Measurements from ENCODE around the gene RCOR2.
"Not testable (repeated sequence)": the region's sequence is repeated elsewhere in the genome, so short reads cannot be mapped to it uniquely, and the experiment has no call there.

DNA sequence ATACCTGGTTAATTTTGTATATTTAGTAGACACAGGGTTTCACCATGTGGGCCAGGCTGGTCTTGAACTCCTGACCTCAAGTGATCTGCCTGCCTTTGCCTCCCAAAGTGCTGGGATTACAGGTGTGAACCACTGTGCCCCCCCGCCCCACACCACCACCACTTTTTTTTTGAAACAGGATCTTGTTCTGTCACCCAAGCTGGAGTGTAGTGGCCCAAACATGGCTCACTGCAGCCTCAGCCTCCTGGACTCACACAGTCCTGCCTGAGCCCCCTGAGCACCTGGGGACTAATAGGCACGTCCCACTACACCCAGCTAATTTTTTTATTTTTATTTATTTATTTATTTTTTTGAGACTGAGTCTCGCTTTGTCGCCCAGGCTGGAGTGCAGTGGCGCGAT, 53.3 kb downstream of the RCOR2 start:
- TF ChIP-seq, protein P1, sequence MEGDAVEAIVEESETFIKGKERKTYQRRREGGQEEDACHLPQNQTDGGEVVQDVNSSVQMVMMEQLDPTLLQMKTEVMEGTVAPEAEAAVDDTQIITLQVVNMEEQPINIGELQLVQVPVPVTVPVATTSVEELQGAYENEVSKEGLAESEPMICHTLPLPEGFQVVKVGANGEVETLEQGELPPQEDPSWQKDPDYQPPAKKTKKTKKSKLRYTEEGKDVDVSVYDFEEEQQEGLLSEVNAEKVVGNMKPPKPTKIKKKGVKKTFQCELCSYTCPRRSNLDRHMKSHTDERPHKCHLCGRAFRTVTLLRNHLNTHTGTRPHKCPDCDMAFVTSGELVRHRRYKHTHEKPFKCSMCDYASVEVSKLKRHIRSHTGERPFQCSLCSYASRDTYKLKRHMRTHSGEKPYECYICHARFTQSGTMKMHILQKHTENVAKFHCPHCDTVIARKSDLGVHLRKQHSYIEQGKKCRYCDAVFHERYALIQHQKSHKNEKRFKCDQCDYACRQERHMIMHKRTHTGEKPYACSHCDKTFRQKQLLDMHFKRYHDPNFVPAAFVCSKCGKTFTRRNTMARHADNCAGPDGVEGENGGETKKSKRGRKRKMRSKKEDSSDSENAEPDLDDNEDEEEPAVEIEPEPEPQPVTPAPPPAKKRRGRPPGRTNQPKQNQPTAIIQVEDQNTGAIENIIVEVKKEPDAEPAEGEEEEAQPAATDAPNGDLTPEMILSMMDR (IDR thresholded peaks at IDR 0.05) = not testable (repeated sequence)
- TF ChIP-seq ZFX (IDR thresholded peaks at IDR 0.05; ENCODE audit: borderline replicate concordance) = not testable (repeated sequence)
